Hematopoietic multipotent progenitor cell treated with erythropoietin and hydrocortisone succinate and interleukin-3 and kit ligand, for 15 days (in vitro differentiated cells): Measurements from ENCODE around the gene WDPCP.
"Not testable (repeated sequence)": the region's sequence is repeated elsewhere in the genome, so short reads cannot be mapped to it uniquely, and the experiment has no call there.

Experiments used
- DNase-seq: peaks from one replicate; pipeline ENCODE4 v3.0.0-alpha.2; 2015; ENCODE audit warnings: low spot score

Gene WDPCP

DNA sequence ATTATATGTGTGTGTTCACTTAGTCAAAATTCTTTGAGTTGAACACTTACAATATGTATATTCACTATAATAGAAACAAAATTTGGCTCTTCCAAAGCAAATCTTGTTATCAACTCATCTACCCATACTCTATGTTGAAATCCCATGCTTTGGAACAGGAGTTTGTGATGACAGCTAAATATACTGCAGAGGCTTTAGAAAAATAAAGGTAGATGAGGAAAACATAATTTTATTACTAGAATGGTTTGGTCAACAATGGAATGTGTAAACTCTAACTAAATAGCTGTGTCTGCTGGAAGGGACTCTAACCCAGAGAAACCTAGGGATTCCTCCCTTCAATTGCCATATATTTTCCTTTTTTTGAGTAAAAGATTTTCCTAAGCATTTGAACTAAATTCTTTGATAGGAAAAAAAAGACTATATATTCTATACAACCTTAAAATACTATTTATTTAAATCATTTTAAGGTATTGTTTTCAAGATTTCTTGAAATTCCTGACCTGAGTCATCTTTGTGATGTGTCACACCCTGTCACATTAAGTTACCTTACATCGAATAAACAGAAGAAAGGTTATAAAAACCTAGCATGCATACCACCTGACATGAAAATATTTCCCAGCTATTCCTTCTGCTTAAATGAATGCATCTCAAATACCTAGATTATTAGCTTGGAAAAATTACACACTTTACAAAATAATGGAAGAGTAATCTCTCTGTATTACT lies 362.2 kb downstream of the WDPCP start:
- no peak for DNase-seq

DNA sequence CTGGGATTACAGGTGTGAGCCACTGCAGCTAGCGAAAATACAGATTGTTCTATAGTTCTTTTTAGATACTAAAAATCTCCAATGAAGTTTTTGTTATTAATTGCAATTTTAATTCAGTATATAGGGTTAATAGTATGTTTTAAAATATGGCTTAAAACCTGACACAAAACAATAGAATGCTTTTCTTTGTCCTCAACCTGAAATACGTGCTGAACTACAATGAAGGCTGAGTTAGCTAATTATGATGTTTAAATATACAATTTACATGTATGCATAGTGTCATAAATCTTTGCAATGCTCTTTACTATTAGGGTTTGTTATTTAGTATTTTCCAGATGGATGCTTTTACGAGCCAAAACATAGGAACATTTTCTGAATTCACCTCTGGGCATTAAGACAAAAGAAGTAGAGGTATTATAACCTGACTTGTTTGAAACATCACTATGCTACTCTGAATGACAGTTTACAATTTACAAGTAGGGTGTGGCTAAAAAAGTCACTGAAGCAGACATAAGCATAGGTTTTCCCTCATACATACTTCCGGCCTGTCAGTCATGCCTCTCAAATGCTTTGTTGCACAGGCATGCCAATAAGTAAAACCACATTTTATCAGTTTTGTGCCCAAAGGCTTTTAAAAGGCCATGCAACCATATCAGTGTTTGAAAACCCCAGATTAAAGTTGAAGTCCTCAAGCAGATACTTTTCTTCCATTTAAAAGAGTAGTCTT lies 369.3 kb downstream of the WDPCP start:
- DNase-seq = no peak

- no peak for DNase-seq
Observed at GRCh38 chr2:63195310-63195709, 393.0 kb downstream of the WDPCP start.

DNA sequence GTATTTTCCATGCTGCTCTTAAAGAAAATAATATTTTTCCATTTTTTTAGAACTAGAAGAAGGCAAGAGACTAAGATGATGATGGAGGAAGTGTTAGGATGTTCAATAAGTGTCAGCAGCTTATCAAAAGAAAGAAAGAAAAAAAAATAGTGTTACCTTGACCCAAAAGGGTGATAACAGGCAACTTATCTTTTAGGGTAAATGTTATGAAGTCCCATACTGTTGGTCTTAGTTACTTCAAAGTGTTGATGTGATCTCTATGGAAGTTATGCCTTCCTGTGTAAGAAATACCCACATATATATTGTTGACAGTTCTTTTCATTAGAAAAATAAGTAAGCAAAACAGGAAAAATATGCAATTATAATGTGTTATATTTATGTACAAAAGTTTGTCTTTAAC lies 394.1 kb downstream of the WDPCP start:
- no peak for DNase-seq

DNA sequence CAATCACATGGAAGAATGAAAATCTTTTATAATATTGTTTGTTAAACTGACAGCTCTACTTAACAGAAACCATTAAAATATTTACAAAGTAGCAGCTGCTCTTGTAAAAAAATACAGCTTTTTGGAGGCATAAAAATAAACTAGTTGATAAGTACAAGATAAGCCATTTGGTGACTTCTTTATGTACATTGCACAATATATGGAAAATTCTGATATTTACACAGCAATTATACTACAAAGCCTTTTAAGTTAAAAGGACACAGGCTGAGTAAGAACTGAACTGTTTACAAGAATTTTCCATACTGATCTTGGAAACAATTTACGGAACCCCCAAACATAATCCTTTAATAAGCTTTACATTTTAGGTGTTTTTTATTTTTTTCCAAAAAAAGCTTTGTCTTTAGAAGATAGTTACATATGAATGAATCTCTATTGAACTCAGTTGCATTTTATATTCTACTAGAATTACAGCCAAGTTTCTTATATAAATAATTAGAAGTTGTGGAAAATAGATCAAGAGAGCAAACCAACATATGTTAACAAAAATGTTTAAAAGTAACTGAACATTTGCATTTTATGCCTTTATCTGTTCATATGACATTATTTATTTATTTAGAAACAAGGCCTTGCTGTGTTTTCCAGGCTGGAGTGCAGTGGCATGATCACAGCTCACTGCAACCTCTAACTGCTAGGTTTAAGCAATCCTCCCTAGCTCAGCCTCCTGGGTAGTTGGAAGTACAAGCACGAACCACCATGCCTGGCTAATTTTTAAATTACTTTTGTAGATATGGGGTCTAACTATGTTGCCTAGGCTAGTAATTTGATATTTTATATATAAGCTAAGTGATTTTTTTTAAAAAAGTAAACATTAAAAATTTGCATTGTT lies 395.1 kb downstream of the WDPCP start:
- DNase-seq = no peak

DNA sequence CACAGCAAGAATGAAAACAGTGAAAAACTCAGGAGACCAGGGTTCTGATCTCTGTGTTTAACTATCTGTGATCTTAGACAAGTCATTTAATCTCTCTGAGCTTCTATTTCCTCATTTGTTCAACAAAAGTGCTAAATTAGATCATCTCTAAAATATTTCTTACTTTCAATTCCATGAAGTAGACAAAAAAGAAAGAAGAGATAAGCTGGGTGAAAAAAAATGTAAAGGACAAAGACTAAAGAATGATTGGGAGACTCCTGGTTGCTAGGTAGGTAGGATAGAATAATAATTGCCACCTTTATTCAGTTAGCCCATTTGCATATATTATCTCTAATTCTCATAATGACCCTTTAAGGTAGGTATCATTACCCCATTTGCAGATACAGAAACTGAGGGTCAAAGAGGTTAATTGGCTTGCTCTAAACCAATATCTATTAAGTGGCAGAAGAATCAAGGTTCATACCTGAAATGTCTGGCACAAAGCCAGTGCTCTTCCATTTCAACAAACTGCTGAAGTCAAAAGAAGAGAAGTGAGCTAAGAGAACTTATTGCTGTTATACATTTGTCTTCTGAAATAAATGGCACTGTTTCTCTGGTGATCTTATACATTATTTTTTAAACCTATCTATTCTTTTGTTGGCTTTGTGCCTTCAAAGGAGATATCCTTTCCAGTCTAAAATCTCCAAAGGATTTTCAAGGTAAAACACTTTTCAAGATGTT lies 395.9 kb downstream of the WDPCP start:
- no peak for DNase-seq

DNA sequence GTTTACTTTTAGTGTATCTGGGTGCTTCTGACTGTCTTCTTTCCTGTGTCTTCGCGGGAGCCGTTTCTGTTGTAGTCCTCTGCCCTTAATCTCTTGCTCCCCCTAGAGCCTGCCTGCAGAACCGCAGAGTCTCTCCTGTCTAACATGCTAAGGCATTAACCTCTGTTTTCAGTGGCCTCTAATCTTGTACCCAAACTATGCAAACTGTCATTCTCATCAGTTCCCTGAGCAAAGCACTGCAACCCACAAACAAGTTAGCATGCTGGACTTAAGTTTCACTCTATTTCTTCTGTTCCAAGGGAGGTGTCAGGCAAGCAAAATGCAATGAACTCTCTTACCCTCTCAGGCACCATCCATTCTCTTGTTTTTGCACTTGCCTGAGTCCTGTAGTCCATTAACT lies 399.3 kb downstream of the WDPCP start:
- DNase-seq = no peak

GRCh38 chr2:63186331-63186730 lies 401.9 kb downstream of the WDPCP start:
- DNase-seq = no peak

DNA sequence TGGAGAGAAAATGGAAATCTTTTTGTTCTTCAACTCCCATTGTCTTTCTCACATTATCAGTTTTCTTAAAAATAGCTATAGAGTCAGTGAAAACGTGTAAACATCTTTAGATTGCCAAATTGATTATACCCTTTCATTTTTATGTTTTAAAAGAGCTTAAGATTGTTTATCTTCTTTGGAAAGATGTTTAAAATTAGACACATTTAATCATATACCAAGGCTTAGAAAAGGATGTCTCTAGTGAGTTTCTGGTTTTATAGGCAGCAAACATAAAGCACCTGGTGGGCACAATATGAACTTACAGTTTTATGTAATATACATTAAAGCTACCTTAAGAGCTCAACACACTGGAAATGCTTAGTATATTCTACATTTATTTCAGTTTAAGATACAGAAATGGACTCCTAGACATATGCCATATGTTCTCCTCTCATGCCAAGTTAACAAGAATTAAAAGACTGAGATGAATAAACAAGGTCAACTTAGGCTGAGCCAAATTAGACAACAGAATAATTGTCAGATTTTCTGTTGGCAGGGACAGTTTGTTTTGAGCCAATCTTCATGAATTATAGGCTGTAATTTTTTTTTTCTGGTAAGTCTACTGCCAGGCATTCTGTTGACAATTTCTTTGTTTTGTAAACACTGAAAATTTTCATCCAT lies 425.0 kb downstream of the WDPCP start:
- DNase-seq = no peak

- no peak for DNase-seq
Observed at GRCh38 chr2:63159262-63159661, 429.0 kb downstream of the WDPCP start.

GRCh38 chr2:63136683-63137082 lies 451.6 kb downstream of the WDPCP start:
- DNase-seq = not testable (repeated sequence)

DNA sequence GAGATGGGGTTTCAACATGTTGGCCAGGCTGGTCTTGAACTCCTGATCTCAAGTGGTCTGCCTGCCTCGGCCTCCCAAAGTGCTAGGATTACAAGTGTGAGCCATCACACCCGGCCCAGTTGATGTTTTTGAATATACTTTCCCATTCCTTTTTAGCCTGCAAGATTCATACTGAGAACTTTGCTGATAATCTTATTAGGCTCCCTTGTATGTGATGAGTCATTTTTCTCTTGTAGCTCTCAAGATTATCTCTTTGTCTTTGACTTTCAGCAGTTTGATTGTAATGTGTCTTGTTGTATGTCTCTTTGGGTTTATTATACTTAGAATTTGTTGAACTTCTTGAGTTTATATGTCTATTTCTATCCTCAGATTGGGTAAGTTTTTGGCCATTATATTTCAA lies 456.3 kb downstream of the WDPCP start:
- DNase-seq = no peak

DNA sequence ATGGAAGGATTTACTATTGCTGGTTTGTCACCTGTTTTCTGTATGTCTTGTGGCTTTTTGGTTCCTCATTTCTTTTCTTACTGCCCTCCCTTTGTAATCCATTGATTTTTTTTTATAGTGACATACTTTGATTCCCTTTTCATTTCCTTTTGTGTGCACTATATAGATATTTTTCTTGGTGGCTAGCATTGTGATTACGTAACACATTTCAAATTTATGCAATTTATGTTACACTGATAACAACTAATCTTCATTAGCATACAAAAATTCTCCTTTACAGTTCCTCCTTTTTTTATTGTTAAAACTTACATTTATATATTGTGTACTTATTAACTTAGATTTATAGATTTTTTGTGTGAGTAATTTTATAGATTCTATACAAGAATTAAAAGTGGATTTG lies 457.1 kb downstream of the WDPCP start:
- DNase-seq = no peak

DNA sequence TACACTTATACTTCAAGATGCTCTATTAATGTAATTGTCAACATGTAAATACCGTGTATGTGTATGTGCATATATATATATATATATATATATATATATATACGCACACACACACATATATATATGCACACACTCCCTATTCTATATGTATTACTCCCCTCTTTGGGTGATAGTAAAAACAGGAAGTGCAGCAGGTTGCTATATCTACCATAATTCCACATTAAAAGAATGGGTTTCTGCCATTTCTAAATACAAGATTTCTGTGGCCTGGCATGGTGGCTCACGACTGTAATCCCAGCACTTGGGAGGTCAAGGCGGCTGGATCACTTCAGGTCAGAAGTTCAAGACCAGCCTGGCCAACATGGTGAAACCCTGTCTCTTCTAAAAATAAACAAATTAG lies 460.7 kb downstream of the WDPCP start:
- no peak for DNase-seq

- DNase-seq = no peak
Observed at GRCh38 chr2:63124850-63125249, 463.4 kb downstream of the WDPCP start.

DNA sequence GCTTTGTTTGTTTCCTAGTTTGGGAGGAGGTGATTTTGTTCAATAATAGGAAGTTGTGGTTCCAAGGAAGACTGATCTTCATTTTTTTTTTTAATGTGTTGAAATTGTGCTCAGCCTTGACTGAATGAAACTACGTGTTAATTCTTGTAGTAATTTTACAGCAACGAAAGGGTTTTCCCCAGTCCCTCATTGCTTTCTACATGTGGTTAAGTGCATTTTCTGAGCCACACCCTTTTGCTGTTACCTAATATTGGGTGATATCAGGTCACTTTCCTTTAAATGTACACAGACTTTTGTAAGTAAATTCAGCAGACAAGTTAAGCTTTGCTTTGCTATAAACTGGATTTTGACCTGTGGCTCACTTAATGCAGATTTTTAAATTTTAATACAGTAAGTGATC lies 464.1 kb downstream of the WDPCP start:
- DNase-seq = no peak

- no peak for DNase-seq
Observed at GRCh38 chr2:63122921-63123320, 465.4 kb downstream of the WDPCP start.

DNA sequence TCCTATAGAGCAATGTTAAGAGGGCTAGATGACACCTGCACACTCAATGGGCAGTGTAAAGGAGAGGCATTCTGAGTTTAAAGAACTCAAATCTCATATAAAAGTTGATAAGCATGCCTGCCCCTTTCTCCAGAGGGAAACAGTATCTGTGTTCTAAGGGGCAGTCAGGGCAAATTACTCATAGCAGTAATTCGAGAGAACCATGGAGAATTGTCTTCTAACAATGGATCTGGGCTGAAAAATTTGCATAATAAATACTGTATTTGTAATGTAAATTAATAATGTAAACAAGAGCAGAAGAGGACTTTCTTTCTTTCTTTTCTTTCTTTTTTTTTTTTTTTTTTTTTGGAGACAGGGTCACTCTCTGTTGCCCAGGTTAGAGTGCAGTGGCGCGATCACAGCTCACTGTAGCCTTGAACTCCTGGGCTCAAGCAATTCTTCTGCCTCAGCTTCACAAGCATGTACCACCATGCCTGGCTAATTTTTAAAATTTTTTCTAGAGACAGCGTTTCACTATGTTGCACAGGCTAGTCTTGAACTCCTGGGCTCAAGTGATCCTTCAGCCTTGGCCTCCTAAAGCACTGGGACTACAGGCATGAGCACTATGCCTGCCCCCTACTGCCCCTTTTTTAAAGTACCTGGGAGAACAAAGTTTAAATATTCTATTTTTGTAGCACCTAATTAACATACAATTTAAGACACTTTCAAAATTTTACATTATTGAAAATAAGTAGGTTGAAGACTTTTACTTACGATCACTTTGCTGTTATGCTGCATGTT lies 467.0 kb downstream of the WDPCP start:
- DNase-seq = no peak

GRCh38 chr2:63118821-63119220 lies 469.5 kb downstream of the WDPCP start:
- DNase-seq = no peak

DNA sequence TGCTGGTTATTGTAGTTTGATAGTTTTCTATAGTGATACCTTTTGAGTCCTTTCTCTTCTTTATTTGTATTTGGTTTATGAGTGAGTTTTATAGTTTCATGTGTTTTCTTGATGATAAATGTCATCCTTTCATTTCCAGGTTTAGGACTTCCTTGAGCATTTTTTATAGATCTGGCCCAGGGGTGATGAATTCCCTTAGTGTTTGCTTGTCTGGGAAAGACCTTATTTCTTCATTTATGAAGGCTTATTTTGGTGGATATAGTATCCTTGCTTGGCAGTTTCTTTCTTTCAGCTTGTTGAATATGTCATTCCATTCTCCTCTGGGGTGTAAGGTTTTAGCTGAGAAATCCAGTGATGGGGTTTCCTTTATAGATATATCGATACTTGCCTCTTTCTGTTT lies 483.8 kb downstream of the WDPCP start:
- DNase-seq = no peak

- no peak for DNase-seq
Observed at GRCh38 chr2:63101954-63102353, 486.3 kb downstream of the WDPCP start.
